Astrocyte of the cerebellum (primary cell): ENCODE results near the gene PTCH1.

ENCODE experiments used
- DNase-seq: peaks from one replicate; pipeline ENCODE4 v3.0.0-alpha.2; 2011; ENCODE audit warnings: low read depth
- H3K4me3 ChIP-seq: 2 replicates; pipeline ENCODE4 v1.5.1; 2011; ENCODE audit warnings: mild to moderate bottlenecking, low read depth, low read length, moderate library complexity
- in situ Hi-C: cut with HindIII; loops from 2 replicates; pipeline ENCODE4 v1.10.0; 2017; ENCODE audit warnings: low sequenced_read_pairs
- TF ChIP-seq, protein P1 (sequence below): IDR thresholded peaks from 2 replicates; pipeline ENCODE4 v1.5.1; 2012; ENCODE audit warnings: low read length, low read depth, moderate library complexity, mild to moderate bottlenecking; ENCODE audit errors: missing control alignments

PTCH1 gene

GRCh38 chr9:95477885-95478284 is 38.9 kb downstream of the PTCH1 start:
- in situ Hi-C loops, result no loop called here
- H3K4me3 ChIP-seq, result no peak overlapping the region
- TF ChIP-seq, protein P1, sequence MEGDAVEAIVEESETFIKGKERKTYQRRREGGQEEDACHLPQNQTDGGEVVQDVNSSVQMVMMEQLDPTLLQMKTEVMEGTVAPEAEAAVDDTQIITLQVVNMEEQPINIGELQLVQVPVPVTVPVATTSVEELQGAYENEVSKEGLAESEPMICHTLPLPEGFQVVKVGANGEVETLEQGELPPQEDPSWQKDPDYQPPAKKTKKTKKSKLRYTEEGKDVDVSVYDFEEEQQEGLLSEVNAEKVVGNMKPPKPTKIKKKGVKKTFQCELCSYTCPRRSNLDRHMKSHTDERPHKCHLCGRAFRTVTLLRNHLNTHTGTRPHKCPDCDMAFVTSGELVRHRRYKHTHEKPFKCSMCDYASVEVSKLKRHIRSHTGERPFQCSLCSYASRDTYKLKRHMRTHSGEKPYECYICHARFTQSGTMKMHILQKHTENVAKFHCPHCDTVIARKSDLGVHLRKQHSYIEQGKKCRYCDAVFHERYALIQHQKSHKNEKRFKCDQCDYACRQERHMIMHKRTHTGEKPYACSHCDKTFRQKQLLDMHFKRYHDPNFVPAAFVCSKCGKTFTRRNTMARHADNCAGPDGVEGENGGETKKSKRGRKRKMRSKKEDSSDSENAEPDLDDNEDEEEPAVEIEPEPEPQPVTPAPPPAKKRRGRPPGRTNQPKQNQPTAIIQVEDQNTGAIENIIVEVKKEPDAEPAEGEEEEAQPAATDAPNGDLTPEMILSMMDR, result no peak
- DNase-seq, result no peak

- no peak for DNase-seq
- no peak overlapping the region for H3K4me3 ChIP-seq
- in situ Hi-C loops, result no loop called here
- TF ChIP-seq, protein P1, result no peak
These were observed 39.3 kb downstream of the PTCH1 start for GRCh38 chr9:95477441-95477840.

DNA sequence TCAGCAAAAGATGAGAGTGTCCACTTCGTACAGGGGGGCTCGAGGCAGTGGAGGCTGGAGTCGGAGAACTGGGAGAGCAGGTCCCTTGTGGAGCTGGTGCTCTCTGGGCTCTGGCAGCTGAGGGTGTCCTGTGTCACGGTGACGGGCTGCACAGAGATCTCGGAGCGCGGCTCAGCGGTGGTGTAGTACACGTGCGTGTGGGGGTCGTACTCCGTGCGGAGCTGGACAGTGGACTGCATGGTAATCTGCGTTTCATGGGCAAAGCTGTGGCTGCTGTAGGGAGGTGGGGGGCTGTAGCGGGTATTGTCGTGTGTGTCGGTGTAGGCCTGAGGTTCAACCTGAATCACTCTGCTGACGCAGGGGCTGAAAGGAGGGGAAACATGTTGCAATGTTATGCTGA is 48.0 kb downstream of the PTCH1 start:
- in situ Hi-C loops, result no loop called here
- no peak for DNase-seq
- H3K4me3 ChIP-seq, result no peak overlapping the region
- TF ChIP-seq, protein P1, result no peak

GRCh38 chr9:95465115-95465514 is 51.7 kb downstream of the PTCH1 start:
- in situ Hi-C loops, result no loop called here

DNA sequence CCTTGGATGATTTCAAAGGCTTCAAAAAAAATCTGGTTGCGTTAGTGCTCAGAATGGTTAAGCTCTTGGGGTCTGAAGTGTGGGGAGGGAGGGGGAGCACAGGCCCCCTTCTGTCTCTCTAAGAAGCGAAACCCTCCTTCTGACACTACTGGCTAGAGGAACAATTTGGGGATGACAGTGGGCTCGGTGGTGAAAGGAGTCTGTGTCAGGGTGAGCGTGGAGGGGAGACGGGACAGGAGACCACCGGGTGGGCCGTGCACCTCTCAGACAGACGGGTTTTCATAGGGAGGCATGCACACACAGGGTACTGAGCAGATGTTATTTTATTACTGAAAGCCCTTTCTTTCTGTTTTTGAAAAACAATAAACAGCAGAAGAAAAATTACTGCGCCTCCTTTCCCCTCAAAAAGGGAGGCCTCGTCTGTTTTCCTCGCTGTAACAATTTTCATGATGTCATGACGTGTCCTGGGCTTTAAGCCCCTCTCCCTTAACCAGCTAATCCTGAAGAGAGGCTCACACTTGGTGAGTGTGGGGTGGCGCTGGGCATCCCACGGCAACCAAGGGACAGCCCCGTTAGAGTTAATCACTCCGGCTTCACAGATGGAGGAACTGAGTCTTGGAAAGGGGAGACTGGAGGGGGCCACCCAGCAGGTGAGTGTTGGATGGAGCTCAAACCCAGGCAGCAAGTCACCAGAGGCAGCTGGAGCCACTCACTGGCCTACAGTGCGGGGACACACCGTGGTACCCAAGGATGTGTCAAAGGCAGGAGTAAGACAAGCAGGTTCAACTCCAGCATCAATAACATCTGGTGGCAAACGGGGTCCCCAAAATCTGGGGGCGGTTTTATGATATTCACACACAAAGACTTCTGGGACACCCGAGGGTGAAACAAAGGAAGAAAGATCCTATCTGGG is 53.4 kb downstream of the PTCH1 start:
- DNase-seq, result no peak
- TF ChIP-seq, protein P1, result no peak
- in situ Hi-C loops, result no loop called here
- peak overlapping the region; percentile 24 for H3K4me3 ChIP-seq

More at GRCh38 chr9:95465115-95465514, 51.7 kb downstream of the PTCH1 start:
- no peak for DNase-seq
- TF ChIP-seq, protein P1, result no peak
- H3K4me3 ChIP-seq, result no peak overlapping the region

GRCh38 chr9:95462249-95463147 is 54.3 kb downstream of the PTCH1 start:
- TF ChIP-seq, protein P1, result no peak
- peak overlapping the region; percentile 24 for H3K4me3 ChIP-seq
- DNase-seq, result peak; percentile 72
- in situ Hi-C loops, result no loop called here
